HEK293T (cell line): ENCODE measurements around the gene FILIP1.

Source experiments
- ARNT ChIP-seq: fragments of 450-650 bp; IDR thresholded peaks from 2 replicates; pipeline ENCODE4 v1.6.1; 2017; ENCODE audit warnings: mild to moderate bottlenecking
- BHLHE40 ChIP-seq: fragments of 450-650 bp; IDR thresholded peaks from 2 replicates; pipeline ENCODE4 v1.6.1; 2016; ENCODE audit warnings: mild to moderate bottlenecking, moderate library complexity, borderline replicate concordance
- ELF4 ChIP-seq: fragments of 450-650 bp; IDR thresholded peaks from 2 replicates; pipeline ENCODE4 v1.6.1; 2017; ENCODE audit warnings: antibody characterized with exemption
- FOXA1 ChIP-seq: fragments of 450-650 bp; IDR thresholded peaks from 2 replicates; pipeline ENCODE4 v1.6.1; 2016; ENCODE audit warnings: mild to moderate bottlenecking
- FOXK2 ChIP-seq: fragments of 450-650 bp; IDR thresholded peaks from 2 replicates; pipeline ENCODE4 v1.6.1; 2016; ENCODE audit warnings: mild to moderate bottlenecking
- FOXM1 ChIP-seq: fragments of 450-650 bp; IDR thresholded peaks from 2 replicates; pipeline ENCODE4 v1.6.1; 2017; ENCODE audit warnings: mild to moderate bottlenecking, borderline replicate concordance
- HDGF ChIP-seq: fragments of 450-650 bp; IDR thresholded peaks from 2 replicates; pipeline ENCODE4 v1.6.1; 2017; ENCODE audit warnings: antibody characterized with exemption, borderline replicate concordance
- L3MBTL2 ChIP-seq: fragments of 450-650 bp; conservative IDR thresholded peaks from 2 replicates; pipeline ENCODE4 v1.6.1; 2016; ENCODE audit warnings: mild to moderate bottlenecking
- NFRKB ChIP-seq: fragments of 450-650 bp; IDR thresholded peaks from 2 replicates; pipeline ENCODE4 v1.6.1; 2016; ENCODE audit warnings: mild to moderate bottlenecking, moderate library complexity
- PKNOX1 ChIP-seq: fragments of 450-650 bp; IDR thresholded peaks from 2 replicates; pipeline ENCODE4 v1.6.1; 2016
- SP1 ChIP-seq: fragments of 450-650 bp; IDR thresholded peaks from 2 replicates; pipeline ENCODE4 v1.6.1; 2017
- SUZ12 ChIP-seq: fragments of 450-650 bp; IDR thresholded peaks from 2 replicates; pipeline ENCODE4 v1.6.1; 2016; ENCODE audit warnings: mild to moderate bottlenecking
- TARDBP ChIP-seq: fragments of 450-650 bp; IDR thresholded peaks from 2 replicates; pipeline ENCODE4 v1.6.1; 2016
- ZNF384 ChIP-seq: fragments of 450-650 bp; IDR thresholded peaks from 2 replicates; pipeline ENCODE4 v1.6.1; 2016

- TF ChIP-seq SP1 (no peak), PKNOX1 (no peak), TARDBP (no peak), FOXM1 (no peak), FOXA1 (no peak), ELF4 (no peak), BHLHE40 (no peak), ARNT (no peak), SUZ12 (no peak), ZNF384 (no peak), L3MBTL2 (no peak), FOXK2 (no peak), HDGF (no peak), NFRKB (no peak)
Measured at GRCh38 chr6:75382634-75382900, 111.0 kb downstream of the FILIP1 start.
